GM18907 (cell line): ENCODE data around the gene LEFTY2.
"Not testable (repeated sequence)": the region's sequence is repeated elsewhere in the genome, so short reads cannot be mapped to it uniquely, and the experiment has no call there.

Experiments used
- ATAC-seq: cut with Tn5 transposase; IDR thresholded peaks from one replicate; pipeline ENCODE4 v1.9.1; 2021; ENCODE audit warnings: mild to moderate bottlenecking, moderate library complexity; ENCODE audit not compliant: unreplicated experiment

LEFTY2 gene

DNA sequence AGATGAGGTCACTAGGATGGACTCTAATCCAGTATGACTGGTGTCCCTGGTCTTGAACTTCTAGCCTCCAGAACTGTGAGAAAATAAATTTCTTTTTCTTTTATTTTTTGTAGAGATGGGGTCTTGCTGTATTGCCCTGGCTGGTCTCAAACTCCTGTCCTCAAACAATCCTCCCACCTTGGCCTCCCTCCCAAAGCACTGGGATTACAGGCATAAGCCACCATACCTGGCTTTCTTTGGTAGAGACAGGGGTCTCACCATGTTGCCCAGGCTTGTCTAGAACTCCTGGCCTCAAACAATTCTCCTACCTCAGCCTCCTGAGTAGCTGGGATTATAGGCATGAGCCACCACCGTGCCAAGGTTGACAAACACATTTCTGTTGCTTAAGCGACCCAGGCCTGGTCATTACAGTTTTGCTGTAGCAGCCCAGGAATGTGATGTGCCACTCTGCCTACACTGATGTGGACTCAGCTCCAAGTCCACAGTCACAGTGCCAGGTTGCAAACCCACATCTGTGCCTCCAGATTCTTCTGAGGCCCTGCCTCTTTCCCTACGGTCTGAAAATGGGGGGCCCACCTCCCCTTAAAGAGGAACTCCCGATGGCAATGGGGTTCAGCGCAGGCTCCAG is 32.9 kb downstream of the LEFTY2 start:
- no peak for ATAC-seq

- ATAC-seq: no peak
These were observed 33.7 kb downstream of the LEFTY2 start for GRCh38 chr1:225907341-225907740.

DNA sequence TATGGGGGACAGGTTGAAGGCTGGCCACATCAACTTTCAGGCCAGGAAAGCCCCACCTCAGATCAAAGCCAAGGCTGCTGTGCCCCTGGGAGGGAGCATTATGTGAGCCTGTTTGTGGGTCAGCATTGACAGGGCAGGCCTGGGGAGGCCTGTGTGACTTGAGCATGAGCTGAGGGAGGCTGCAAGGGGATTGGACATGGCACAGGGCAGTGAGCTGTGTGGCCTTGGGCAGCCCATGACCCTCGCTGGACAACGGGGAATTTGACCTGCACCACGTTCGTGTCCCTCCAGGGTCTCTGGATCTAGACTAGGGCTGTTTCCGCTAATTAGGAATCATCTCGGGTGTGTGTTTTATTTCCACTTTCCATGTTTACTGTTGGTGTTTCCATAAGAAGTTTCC is 34.6 kb downstream of the LEFTY2 start:
- no peak for ATAC-seq

- ATAC-seq: no peak
These were observed 37.4 kb downstream of the LEFTY2 start for GRCh38 chr1:225903623-225904022.

DNA sequence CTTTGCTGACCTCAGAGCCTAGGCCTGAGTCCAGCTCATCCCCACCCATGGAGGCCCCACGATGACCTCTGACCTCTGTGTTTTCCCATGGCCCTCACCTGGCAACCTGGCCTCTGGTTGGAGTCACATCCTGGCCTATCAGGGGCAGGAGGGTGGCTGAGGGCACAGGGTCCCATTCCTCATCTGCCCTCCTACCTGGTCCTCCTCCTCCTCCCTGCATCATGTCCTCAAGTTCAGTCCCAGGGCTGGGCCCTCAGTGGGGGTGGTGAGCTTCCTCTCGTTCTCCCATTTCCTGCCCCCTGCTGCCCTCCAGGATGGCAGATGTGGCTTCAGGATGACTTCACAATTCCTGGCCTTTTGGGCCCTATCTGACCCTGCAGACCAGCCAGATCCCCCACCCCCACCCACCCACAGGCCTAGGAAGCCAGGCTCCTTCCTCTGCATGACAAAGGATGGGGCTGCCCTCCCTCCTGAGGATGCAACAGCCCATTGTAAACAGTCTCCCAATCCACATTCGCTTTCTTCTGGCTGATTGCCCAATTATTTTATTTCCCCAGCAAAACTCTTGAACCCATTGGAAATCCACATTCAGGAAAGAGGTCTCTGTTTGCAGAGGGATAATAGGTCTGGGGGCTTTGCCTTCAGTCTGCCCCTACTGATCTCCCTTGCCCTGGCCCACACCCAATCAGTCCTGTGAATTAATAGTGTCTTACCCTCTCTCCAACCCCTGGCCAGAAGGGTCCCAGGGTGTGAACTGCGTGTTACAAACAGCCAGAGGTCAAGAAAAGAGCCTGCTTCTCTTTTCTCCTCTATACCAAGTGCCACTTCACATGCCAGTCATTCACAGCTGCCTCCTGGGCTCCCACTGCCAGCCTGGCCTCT is 41.7 kb downstream of the LEFTY2 start:
- no peak for ATAC-seq

GRCh38 chr1:225897595-225898514 is 43.2 kb downstream of the LEFTY2 start:
- no peak for ATAC-seq

GRCh38 chr1:225896937-225897549 is 44.0 kb downstream of the LEFTY2 start:
- ATAC-seq: peak; percentile 100

- no peak for ATAC-seq
These were observed 44.5 kb downstream of the LEFTY2 start for GRCh38 chr1:225896494-225896893.

DNA sequence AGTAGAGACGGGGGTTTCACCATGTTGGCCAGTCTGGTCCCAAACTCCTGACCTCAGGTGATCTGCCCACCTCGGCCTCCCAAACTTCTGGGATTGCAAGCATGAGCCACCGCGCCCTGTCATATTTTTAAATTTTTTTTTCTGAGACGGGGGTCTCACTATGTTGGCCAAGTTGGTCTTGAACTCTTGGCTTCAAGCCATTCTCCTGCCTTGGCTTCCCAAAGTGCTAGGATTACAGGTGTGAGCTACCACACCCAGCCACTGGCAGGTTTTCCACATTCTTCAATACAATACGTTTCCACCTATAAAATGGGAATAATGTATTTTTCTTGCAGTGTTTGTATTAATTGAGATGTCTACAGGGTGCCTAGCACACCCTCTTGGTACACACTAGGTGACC is 48.7 kb downstream of the LEFTY2 start:
- ATAC-seq: no peak

- no peak for ATAC-seq
These were observed 49.6 kb downstream of the LEFTY2 start for GRCh38 chr1:225891229-225891972.

DNA sequence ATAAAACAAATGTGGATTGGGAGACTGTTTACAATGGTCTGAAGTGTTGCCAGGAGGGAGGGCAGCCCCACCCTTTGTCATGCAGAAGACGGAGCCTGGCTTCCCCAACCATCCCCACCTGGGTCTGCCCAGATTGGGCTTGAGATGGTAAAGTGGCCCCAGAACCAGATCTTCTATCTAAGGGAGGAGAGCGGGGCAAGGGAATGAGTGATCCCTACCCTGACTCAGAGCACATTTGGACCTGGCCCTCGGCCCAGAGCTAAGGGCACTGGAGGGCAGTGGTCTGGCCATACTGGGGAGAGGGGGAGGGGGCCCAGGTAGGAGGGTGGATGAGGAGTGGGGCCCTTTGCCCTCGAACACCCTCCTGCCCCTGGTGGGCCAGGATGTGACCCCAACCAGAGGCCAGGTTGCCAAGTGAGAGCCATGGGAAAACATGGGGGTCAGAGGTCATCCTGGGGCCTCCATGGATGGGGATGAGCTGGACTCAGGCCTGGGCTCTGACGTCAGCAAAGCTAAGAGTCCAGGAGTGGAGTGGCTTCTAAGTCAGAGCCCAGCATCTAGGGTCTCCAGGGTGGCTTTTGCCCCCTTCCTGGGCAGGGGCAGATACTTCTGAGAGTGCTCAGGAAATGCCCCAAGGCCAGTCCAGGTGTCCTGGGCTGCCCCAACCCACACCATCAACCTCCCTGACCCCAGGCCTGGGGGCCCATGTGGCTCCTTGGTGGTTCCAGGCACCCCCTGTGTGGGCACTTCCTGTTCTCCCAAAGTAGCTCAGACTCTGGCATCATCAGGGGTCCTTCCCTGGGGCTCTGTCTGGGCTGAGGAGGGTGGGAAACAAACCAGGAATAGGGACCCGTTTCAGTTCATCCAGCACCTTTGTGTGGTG is 50.4 kb downstream of the LEFTY2 start:
- ATAC-seq: no peak

DNA sequence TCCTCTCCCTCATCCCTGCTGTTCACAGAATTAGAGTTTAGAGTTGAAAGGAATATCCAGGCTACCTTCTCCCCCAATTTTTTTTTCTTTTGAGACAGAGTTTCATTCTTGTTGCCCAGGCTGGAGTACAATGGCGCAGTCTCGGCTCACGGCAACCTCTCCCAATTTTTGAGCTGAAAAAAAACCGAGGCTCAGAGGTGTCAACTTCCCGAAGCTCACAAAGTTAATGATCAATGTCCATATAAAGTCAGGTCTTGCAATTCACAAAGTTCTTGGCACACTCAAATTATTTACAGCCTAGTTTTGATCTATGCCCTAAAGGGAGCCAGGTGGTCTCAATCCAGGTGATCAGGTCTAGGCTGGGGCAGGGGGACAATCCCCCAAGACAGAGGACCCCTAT is 51.3 kb downstream of the LEFTY2 start:
- no peak for ATAC-seq

DNA sequence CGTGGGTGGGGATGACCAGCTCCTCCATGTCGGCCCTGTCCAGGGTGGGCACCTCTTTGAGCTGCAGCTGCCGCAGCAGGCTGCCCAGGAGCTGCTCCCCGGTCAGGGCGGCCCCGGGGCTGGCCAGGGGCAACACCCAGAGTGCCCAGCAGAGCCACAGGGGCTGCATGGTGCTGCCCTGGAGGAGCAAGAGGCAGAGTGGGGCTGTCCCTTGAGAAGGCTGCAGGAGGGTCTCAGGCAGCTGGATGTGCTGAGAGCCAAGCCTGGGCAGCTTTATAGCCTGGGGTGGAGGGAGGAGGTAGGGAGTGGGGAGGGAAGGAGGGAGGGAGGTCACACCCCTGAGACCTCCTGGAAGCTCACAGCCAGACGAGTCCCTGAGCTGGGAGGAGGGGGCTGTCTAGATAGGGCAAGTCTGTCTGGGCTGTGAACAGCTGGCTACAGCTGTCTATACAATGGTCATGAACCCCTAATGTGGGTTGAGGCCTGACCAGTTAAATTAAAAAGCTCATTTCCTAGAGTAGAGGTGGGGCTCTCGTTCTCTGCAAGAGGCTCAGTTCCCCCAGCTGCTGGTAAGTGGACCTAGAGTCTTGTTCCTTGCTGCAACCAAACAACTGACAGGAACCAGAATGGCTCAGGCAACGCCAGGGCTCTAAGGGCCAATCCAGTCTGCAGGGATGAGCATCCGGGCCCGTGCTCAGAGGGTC is 52.0 kb downstream of the LEFTY2 start, which contains the start of gene LEFTY1:
Gene LEFTY1, minus strand, starts transcription at position 249 of the 704 bp plus-strand sequence. Its CDS starts 80 bp downstream, at position 169.
- ATAC-seq: no peak

DNA sequence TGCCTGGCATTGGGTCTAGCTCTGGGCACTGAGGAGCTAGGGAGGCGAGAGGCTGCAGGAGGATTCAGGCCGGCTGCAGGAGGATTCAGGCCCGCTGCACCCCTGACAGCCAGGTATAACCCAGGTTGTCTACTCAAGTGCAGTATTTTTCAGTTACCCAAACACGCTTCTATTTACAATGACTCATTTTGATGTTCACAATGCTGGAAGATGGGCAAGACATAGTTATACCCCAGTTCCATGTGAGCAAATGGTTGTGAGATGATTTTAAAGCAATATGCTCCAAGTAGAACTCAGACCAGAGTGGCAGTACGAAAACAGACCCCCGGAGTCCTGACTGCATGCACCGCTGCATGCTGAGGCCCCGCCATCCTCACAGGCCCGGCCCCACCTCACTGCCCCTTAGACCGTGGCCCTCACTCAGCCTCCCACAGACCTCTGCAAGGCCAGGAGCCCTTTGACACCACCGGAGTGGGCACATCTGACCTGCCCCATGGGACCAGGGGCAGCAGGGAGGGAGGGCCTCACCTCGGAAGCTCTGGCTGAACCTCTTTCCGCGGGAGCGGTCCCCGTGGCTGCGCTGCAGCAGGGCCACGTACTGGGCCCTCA is 52.6 kb downstream of the LEFTY2 start:
- ATAC-seq: no peak

- not testable (repeated sequence) for ATAC-seq
These were observed 53.3 kb downstream of the LEFTY2 start for GRCh38 chr1:225887554-225888288.

- no peak for ATAC-seq
These were observed 54.0 kb downstream of the LEFTY2 start for GRCh38 chr1:225887030-225887314.
